GM12878 (cell line): ENCODE measurements around the gene UBE2E3. TPM values are rescaled to one million over a fixed set of nuclear protein-coding genes. Genes with fewer than 3 reads are reported as not detected.

Experiments
- ATAC-seq: fragments of 200-7000 bp; cut with Tn5 transposase; 3 replicates; pipeline ENCODE4 v1.9.1; 2020; ENCODE audit warnings: mild to moderate bottlenecking, moderate library complexity
- BruUV-seq: library from RNA; stranded (reverse); fragments of 400-500 nt; replicated peaks from 2 replicates; lab custom pipeline; 2021; lab: Mats Ljungman, UMichigan
- CTCF ChIA-PET: fragments of 300-600 bp; sonication (Branson Sonifier 250); formaldehyde crosslinking; extraction: SDS; loops from one replicate; lab custom pipeline; 2021; ENCODE audit warnings: inconsistent platforms; lab: Yijun Ruan, JAX
- POLR2A ChIA-PET: fragments of 350-600 bp; formaldehyde crosslinking; extraction: SDS; loops from one replicate; lab custom pipeline; 2021; ENCODE audit warnings: inconsistent platforms; lab: Charles Lee
- RAD21 ChIA-PET: fragments of 300-600 bp; sonication (Branson Sonifier 250); formaldehyde crosslinking; loops from one replicate; lab custom pipeline; 2023; ENCODE audit warnings: antibody characterized with exemption; ENCODE audit not compliant: unreplicated experiment; lab: Charles Lee
- SMC1A ChIA-PET: fragments of 300-600 bp; sonication (Branson Sonifier 250); formaldehyde crosslinking; loops from one replicate; lab custom pipeline; 2023; ENCODE audit not compliant: unreplicated experiment, uncharacterized antibody; lab: Charles Lee
- DNase-seq: peaks from one replicate; pipeline ENCODE4 v3.0.0-alpha.2; 2011; ENCODE audit warnings: low read depth, low spot score
- FAIRE-seq: peaks from 3 replicates; lab custom pipeline; 2011; peaks lifted over from hg19 to GRCh38; lab: Jason Lieb, UNC
- H2AFZ ChIP-seq: 2 replicates; pipeline ENCODE4 v1.6.0; 2011; ENCODE audit warnings: low read depth, low read length, control low read depth; ENCODE audit not compliant: control insufficient read depth
- H3K27ac ChIP-seq: 2 replicates; pipeline ENCODE4 v1.5.1; 2011; ENCODE audit warnings: control low read depth; ENCODE audit not compliant: control insufficient read depth, insufficient read depth
- H3K27me3 ChIP-seq, 2 experiments: replicated peaks in 1 of 2; 2 replicates each; pipeline versions ENCODE4 v1.6.0 to v1.6.1; 2011; ENCODE audit warnings: low read length in 1 of 2; ENCODE audit not compliant: control insufficient read depth in 2 of 2, insufficient read depth in 2 of 2
- H3K36me3 ChIP-seq, 2 experiments: 2 replicates each; pipeline ENCODE4 v1.5.1; 2011; ENCODE audit warnings: low read length in 1 of 2; ENCODE audit not compliant: control insufficient read depth in 2 of 2, insufficient read depth in 2 of 2
- H3K4me1 ChIP-seq: 2 replicates; pipeline ENCODE4 v1.6.1; 2011; ENCODE audit warnings: mild to moderate bottlenecking, low read length, moderate library complexity, mixed read lengths; ENCODE audit not compliant: control insufficient read depth, insufficient read depth
- H3K4me2 ChIP-seq: 2 replicates; pipeline ENCODE4 v1.6.0; 2011; ENCODE audit warnings: control low read depth; ENCODE audit not compliant: control insufficient read depth, insufficient read depth
- H3K4me3 ChIP-seq: fragments of 200-600 bp; sonication (generic); 2 replicates; pipeline ENCODE4 v1.5.1; 2016
- H3K79me2 ChIP-seq: 2 replicates; pipeline ENCODE4 v1.6.0; 2011; ENCODE audit warnings: low read length; ENCODE audit not compliant: control insufficient read depth, insufficient read depth
- H3K9ac ChIP-seq: 2 replicates; pipeline ENCODE4 v1.8.0; 2011; ENCODE audit warnings: low read length, control low read depth, mixed read lengths; ENCODE audit not compliant: control insufficient read depth, insufficient read depth
- H3K9me3 ChIP-seq: replicated peaks from 3 replicates; pipeline ENCODE4 v1.5.1; 2011; ENCODE audit warnings: mild to moderate bottlenecking, low read length; ENCODE audit not compliant: control insufficient read depth, insufficient read depth
- H4K20me1 ChIP-seq: 2 replicates; pipeline ENCODE4 v1.6.0; 2011; ENCODE audit not compliant: control insufficient read depth, insufficient read depth
- ATF3 ChIP-seq: IDR thresholded peaks from 2 replicates; pipeline ENCODE4 v1.6.1; 2011; ENCODE audit warnings: low read depth, mild to moderate bottlenecking, low read length, moderate library complexity, borderline replicate concordance; ENCODE audit errors: extremely low read depth
- BCL11A ChIP-seq: IDR thresholded peaks from 2 replicates; pipeline ENCODE4 v1.6.1; 2011; ENCODE audit warnings: low read depth, low read length
- CEBPB ChIP-seq, 2 experiments: fragments of 150-350 bp in 1 of 2; IDR thresholded peaks; 2 replicates each; pipeline ENCODE4 v1.6.1; 2012 to 2014; ENCODE audit warnings: low read depth in 2 of 2, low read length in 2 of 2, borderline replicate concordance in 1 of 2, inconsistent platforms in 1 of 2
- CEBPZ ChIP-seq: fragments of 150-350 bp; IDR thresholded peaks from 2 replicates; pipeline ENCODE4 v1.6.1; 2016; ENCODE audit warnings: low read depth, low read length
- CHD1 ChIP-seq: IDR thresholded peaks from 2 replicates; pipeline ENCODE4 v1.6.1; 2012; ENCODE audit warnings: low read depth, low read length, improper control_type of control experiment
- ELK1 ChIP-seq: IDR thresholded peaks from 2 replicates; pipeline ENCODE4 v1.6.1; 2012; ENCODE audit warnings: low read depth, low read length, improper control_type of control experiment
- ESRRA ChIP-seq: IDR thresholded peaks from 2 replicates; pipeline ENCODE4 v1.6.1; 2012; ENCODE audit warnings: mild to moderate bottlenecking, low read length, improper control_type of control experiment
- ETV6 ChIP-seq, 2 experiments: fragments of 450-650 bp in 1 of 2; IDR thresholded peaks in 1 of 2; conservative IDR thresholded peaks in 1 of 2; 2 replicates each; pipeline ENCODE4 v1.6.1; 2014; ENCODE audit warnings: antibody characterized with exemption in 1 of 2, borderline replicate concordance in 1 of 2, low read depth in 1 of 2, mild to moderate bottlenecking in 1 of 2, moderate library complexity in 1 of 2
- GATAD2B ChIP-seq: fragments of 450-650 bp; conservative IDR thresholded peaks from 2 replicates; pipeline ENCODE4 v1.6.1; 2017; ENCODE audit warnings: low read depth, mild to moderate bottlenecking, moderate library complexity
- KLF5 ChIP-seq: fragments of 450-650 bp; IDR thresholded peaks from 2 replicates; pipeline ENCODE4 v1.6.1; 2014; ENCODE audit warnings: mild to moderate bottlenecking; ENCODE audit not compliant: partially characterized antibody
- NFIC ChIP-seq: IDR thresholded peaks from 2 replicates; pipeline ENCODE4 v1.6.1; 2012; ENCODE audit warnings: low read depth, mild to moderate bottlenecking, inconsistent platforms, low read length, moderate library complexity
- NFYA ChIP-seq: IDR thresholded peaks from 2 replicates; pipeline ENCODE4 v1.6.1; 2011; ENCODE audit warnings: low read depth, mild to moderate bottlenecking, low read length, improper control_type of control experiment, borderline replicate concordance
- PAX8 ChIP-seq: fragments of 450-650 bp; IDR thresholded peaks from 2 replicates; pipeline ENCODE4 v1.6.1; 2017; ENCODE audit warnings: mild to moderate bottlenecking, moderate library complexity
- RCOR1 ChIP-seq: conservative IDR thresholded peaks from 2 replicates; pipeline ENCODE4 v1.6.1; 2012; ENCODE audit warnings: low read depth, low read length, improper control_type of control experiment
- STAT1 ChIP-seq: fragments of 450-650 bp; conservative IDR thresholded peaks from 2 replicates; pipeline ENCODE4 v1.6.1; 2014; ENCODE audit warnings: antibody characterized with exemption, mild to moderate bottlenecking
- ZNF687 ChIP-seq: fragments of 450-650 bp; IDR thresholded peaks from 2 replicates; pipeline ENCODE4 v1.6.1; 2017; ENCODE audit warnings: mild to moderate bottlenecking, moderate library complexity
- WGBS: methylation state at CpG from one replicate; pipeline ENCODE4 v1.1.6; 2016; ENCODE audit warnings: low lambda C conversion rate; ENCODE audit not compliant: insufficient replicate concordance, insufficient coverage; ENCODE audit errors: missing lambda C conversion rate; 5-methylcytosine and 5-hydroxymethylcytosine counted together
- in situ Hi-C: fragments of 300-500 bp; cut with MboI; formaldehyde crosslinking; loops from 9 replicates; pipeline ENCODE4 v1.14.3; 2018; ENCODE audit warnings: mixed read lengths
- intact Hi-C: fragments of 100-400 bp; cut with micrococcal nuclease; formaldehyde crosslinking; loops from one replicate; pipeline ENCODE4 v1.14.2; 2022; ENCODE audit not compliant: unreplicated experiment
- polyA plus RNA-seq, 11 experiments: library from polyadenylated mRNA; depleted of rRNA in 4 of 11; unstranded in 6 of 11; stranded (reverse) in 5 of 11; fragments of >200 nt; fragmentation: Nextera tagmentation in 4 of 11; fragmentation: Illumina TruSeq in 1 of 11; extraction: Ambion mirVana in 4 of 11; extraction: Trizol in 1 of 11; gene quantifications; 1 replicate in 1 of 11; 2 replicates in 10 of 11; pipeline versions ENCODE4 v1.2.1 to v1.2.3, GENCODE V29; 2011 to 2016; ENCODE audit warnings: inconsistent platforms in 2 of 11, missing spikeins in 2 of 11, low read depth in 1 of 11
- total RNA-seq, 4 experiments: library from RNA; depleted of rRNA in 3 of 4; stranded (reverse); fragments of >200 nt in 3 of 4; fragmentation: Illumina TruSeq in 1 of 4; extraction: Trizol in 1 of 4; gene quantifications; 2 replicates each; pipeline versions ENCODE4 v1.2.1 to v1.2.3, GENCODE V29; 2013 to 2021

The UBE2E3 gene
- total and polyA plus RNA-seq, 10 of the 15 experiments (the other 5 are each of a cell fraction or from before 2014, with no cell fraction given), result 14.9 to 50.0 (median 26.2) TPM

- no peaks in the 10 kb centered on the region for H4K20me1 ChIP-seq
- H3K27me3 ChIP-seq, result no peaks in the 10 kb centered on the region; a peak in 1 of 4 replicates
- FAIRE-seq (no peak), ATAC-seq (no peak), DNase-seq (no peak)
- H2AFZ ChIP-seq, result no peak overlapping the region
- no peak overlapping the region for H3K4me3 ChIP-seq
- no TSS peak for BruUV-seq
- no peak overlapping the region for H3K9ac ChIP-seq
- in situ Hi-C loops, result no loop called here
- intact Hi-C loops, result no loop called here
- H3K79me2 ChIP-seq, result no peaks in the 10 kb centered on the region
- H3K36me3 ChIP-seq, result no peaks in the 10 kb centered on the region
- RAD21 ChIA-PET, result no interaction called here
- H3K9me3 ChIP-seq, result no peaks in the 10 kb centered on the region
- CTCF ChIA-PET, result interaction anchor here (2.1 kb wide), 1 partner anchor 9 kb away, joined by 11 read pairs; the partner anchor contains the start of gene UBE2E3
- WGBS, result 86% methylated on average over 3 of the region's 3 CpGs
- POLR2A ChIA-PET, result interaction anchor here (1.8 kb wide), 1 partner anchor 10 kb away, joined by 5 read pairs; the partner anchor contains the start of gene UBE2E3
- no peak overlapping the region for H3K4me2 ChIP-seq
- H3K4me1 ChIP-seq, result no peaks in the 10 kb centered on the region
- SMC1A ChIA-PET, result interaction anchor here (1.7 to 2.3 kb wide), 3 partner anchors 9 to 68 kb away, joined by 3 to 10 read pairs (median 3); no protein-coding TSS in a partner anchor
- no peak overlapping the region for H3K27ac ChIP-seq
- TF ChIP-seq ETV6 (conservative IDR thresholded peaks at IDR 0.05 in 1 of 2, IDR thresholded peaks at IDR 0.05 in 1 of 2; ENCODE audit: borderline replicate concordance in 1 of 2, low read depth in 1 of 2), result no peak
- no peak for TF ChIP-seq ATF3
- no peak for TF ChIP-seq RCOR1
- no peak for TF ChIP-seq NFIC
- TF ChIP-seq KLF5, result no peak
- no peak for TF ChIP-seq CEBPZ
- no peak for TF ChIP-seq ELK1
- no peak for TF ChIP-seq NFYA
- no peak for TF ChIP-seq PAX8
- TF ChIP-seq STAT1, result no peak
- no peak for TF ChIP-seq BCL11A
- TF ChIP-seq ESRRA, result no peak
- TF ChIP-seq CHD1, result no peak
- no peak for TF ChIP-seq ZNF687
- TF ChIP-seq GATAD2B, result no peak
- TF ChIP-seq CEBPB (IDR thresholded peaks at IDR 0.05; ENCODE audit: borderline replicate concordance in 1 of 2, low read depth in 2 of 2, low read length in 2 of 2), result no peak
Measured at GRCh38 chr2:180970016-180970415, 10.4 kb upstream of the UBE2E3 start.
